Measurements from ENCODE around the gene ASXL1. TPM values are rescaled to one million over a fixed set of nuclear protein-coding genes. Genes with fewer than 3 reads are reported as not detected.

ASXL1 gene
- total RNA-seq, 1 donor = 51.4 TPM

DNA sequence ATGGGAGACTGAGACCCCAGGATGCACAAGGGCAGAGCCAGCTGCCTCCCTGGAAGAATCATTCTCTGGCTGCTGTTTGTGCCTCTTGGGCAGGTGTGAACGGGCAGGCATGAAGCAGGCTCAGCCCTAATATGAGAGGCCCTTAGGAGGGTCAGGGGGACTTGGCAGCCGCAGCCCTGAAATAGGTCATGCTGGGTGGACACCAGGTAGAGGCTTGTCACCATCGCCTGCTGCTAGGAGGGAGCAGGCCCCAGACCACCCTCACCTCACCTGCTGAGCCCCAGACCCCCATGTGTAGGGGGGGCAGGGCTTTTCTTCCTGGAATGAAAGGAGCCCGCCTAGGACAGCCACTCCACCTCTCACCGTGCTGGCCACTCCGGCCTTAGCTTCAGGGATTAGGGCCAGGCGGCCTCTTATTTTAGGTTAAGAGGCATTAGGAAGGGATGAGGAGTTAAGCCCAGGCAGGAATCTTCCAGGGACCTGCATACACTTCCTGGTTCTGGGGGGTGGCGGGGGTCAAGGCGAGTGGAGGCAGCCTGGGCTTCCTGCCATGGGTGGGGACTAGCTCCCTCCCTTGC, 92.4 kb downstream of the ASXL1 start:
- DNase-seq (ENCODE audit: low read depth in 2 of 3, low spot score in 2 of 3) = no peak

DNA sequence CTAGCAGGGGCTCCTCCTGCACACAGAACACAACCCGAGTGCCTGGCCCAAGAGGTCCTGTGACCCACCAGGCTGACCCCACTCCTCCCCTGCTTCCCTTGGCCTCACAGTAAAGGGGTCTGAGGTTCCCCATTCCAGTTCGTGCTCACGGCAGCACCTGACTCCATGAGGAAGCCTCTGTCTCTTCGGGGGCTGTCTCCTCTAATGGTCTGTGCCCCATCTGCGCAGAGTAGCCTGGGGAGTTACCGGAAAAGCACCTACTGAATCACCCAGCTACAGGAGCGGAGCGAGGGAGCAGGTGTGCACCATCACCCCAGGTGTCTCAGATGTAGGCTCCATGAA, 93.2 kb downstream of the ASXL1 start:
- no peak for DNase-seq (ENCODE audit: low read depth in 2 of 3, low spot score in 2 of 3)

DNA sequence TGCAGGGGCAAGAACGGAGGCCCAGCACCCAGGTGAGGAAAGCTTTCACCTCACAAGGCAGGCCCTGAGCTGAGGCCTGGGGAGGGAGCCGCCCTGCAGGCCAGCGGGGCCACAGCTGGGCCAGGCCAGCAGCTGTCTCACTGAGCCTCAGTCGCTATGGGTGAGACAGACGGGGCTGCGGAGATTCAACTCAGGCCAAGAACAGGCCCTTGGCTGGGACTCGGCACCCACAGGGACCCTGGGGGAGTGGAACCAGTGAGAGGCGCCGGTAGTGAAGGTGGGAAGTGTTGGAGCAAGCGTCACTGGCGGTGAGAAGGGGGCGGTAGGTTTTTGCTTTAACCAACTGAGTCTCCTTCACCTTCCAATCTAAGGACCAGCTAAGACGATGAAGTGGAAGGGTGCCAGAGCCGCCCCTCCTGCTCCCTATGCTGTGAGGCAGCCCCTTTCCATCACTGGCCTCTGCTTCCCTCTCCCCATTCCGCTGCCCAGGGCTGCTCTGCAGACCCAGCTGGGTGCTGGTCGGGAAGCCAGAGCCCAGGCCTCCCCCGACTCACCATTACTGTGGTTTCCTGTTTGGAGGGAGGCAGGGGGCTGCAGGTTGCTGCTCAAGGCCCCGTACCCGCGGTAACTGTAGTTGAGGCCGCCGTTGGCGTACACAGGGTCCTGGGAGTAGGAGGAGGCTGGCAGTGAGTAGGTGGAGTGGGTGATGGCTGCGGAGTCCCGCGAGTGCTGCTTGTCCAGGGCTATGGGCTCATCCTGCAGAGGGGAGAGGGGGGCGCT, 93.7 kb downstream of the ASXL1 start:
- no peak for DNase-seq (ENCODE audit: low read depth in 2 of 3, low spot score in 2 of 3)

DNA sequence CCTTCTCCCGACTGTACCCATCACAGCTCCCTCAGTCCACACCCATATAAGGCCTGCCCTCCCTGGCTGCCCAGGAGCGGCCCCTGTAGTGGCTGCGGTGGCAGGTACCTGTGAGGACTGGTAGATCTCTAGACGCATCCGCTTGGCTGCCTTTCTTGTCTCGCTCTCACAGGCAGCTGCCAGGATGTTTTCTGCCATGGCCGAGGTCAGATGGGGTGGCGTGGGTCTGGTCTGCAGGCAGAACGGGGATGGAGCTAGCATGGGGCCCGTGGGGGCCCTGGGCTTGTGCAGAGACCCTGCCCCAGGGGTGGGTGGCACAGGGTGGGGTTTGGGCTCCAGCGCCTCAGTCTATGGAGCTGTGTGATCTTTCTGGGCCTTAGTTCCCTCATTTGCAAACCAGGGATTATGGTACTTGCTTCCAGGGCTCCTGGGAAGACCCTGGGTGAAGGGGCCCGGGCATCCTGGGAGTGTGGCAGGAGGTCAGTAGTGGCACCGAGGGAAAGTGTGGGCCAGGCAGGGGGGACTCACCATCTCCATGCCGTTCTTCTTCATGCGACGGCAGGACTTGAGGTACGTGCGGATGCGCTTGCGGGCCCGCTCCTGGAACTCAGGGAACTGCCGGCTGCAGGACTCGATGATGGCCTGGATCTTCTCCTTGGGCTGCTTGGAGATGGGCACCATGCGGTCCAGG, 94.8 kb downstream of the ASXL1 start:
- no peak for DNase-seq (ENCODE audit: low read depth in 2 of 3, low spot score in 2 of 3)

- DNase-seq (ENCODE audit: low read depth in 2 of 3, low spot score in 2 of 3) = no peak
These were observed 95.5 kb downstream of the ASXL1 start for GRCh38 chr20:32453467-32454163.

- DNase-seq (ENCODE audit: low read depth in 2 of 3, low spot score in 2 of 3) = no peak
These were observed 96.3 kb downstream of the ASXL1 start for GRCh38 chr20:32454164-32455145.

GRCh38 chr20:32455171-32455900, 97.2 kb downstream of the ASXL1 start:
- DNase-seq (ENCODE audit: low read depth in 2 of 3, low spot score in 2 of 3) = no peak

GRCh38 chr20:32455901-32456701, 98.0 kb downstream of the ASXL1 start:
- DNase-seq (ENCODE audit: low read depth in 2 of 3, low spot score in 2 of 3) = no peak

- DNase-seq (ENCODE audit: low read depth in 2 of 3, low spot score in 2 of 3) = peak in 1 of 3 donors; percentile 46
These were observed 98.8 kb downstream of the ASXL1 start for GRCh38 chr20:32456869-32457478.

DNA sequence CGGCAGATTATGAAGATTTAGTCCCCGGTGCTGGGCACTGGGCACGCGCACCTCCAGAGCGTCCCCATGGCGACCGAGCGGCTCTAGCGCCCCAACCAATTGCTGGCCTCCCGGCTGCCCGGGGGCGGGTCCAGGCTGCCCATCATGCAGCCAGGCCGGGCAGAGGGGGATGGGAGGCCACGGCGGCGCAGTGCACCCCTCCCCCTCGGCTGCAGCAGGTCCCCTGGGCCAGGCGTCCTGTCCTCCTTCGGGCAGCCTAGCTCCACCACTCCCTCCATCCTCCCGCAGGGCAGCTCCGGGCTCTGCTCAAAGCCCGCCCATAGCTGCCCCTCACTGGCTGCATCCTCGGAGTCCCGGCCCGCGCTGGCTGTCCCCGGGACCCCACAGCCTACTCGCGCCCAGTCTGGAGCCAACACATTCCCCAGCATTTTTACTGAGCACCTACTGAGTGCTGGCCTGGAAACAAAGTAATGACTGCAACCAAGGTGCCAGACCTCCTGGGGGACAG, 99.4 kb downstream of the ASXL1 start:
- DNase-seq (ENCODE audit: low read depth in 2 of 3, low spot score in 2 of 3) = no peak

DNA sequence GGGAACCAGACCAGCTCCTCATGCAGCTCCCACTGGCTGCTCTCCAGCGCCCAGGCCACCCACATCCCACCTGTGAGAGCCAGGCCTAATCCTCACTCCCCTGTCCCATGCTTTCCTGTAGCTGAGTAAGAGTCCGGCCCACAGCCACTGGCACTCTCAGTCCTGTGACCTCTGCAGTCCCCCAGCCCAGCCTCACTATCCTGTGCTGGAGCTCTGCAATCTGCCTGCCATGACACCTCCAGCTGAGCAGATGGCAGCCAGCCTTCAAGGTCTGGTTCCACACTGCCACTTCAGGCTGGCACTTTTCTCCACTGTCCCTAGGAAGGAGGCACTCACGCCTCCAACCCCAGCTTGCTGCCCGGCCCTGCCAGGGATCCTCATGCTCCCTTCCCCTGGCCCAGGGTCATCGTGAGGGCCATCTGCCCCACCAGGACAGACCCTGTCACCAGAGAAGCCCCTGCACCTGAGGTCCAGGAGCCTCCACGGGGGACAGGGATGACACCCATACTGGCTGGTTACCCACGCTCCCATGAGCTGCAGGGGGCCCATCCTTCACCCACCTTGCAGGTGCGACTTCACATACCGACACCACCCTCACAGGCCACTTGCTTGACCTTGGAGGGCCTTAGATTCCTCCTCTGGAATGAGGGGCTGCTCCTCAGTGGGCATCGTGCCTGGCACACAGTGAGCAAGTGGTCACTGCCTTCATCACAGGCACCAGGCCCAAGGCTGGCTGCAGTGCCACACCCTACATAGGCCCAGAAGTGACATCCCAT, 100.1 kb downstream of the ASXL1 start:
- DNase-seq (ENCODE audit: low read depth in 2 of 3, low spot score in 2 of 3) = no peak

- no peak for DNase-seq (ENCODE audit: low read depth in 2 of 3, low spot score in 2 of 3)
These were observed 100.7 kb downstream of the ASXL1 start for GRCh38 chr20:32458837-32459220.

GRCh38 chr20:32460231-32460630, 102.1 kb downstream of the ASXL1 start:
- DNase-seq (ENCODE audit: low read depth in 2 of 3, low spot score in 2 of 3) = no peak

DNA sequence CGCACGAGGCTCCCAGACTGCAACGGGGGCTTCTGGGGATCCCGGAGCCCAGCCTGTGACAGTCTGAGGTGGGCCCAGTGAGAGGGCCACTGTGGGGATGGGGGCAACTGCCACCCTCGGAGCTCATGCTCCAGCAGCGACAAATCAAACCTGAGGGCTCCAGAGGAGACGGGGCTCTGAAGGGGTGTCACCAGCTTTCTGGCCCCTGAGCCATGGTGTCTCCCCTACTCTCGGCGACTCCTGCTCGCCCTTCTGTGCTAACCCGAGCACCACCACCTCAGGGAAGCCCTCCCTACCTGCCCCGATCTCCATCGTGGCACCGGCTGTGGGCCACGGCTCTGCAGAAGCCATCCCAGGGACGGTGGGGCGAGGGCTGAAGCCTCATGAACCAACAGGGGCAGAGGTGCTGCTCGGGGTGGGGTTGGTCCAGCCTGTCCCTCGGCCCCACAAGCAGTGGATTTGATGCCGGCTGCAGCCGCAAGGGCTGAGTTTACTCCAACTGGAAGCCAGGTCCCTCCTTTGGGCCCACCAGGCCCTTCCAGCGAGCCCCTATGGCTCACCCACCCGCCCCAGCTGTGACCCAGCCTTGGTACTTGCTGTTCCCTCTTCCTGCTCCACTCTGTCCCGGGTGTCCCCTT, 102.7 kb downstream of the ASXL1 start:
- no peak for DNase-seq (ENCODE audit: low read depth in 2 of 3, low spot score in 2 of 3)

- no peak for DNase-seq (ENCODE audit: low read depth in 2 of 3, low spot score in 2 of 3)
These were observed 103.9 kb downstream of the ASXL1 start for GRCh38 chr20:32461836-32462600.

All from hematopoietic multipotent progenitor cell (in vitro differentiated cells).